GM04503 (cell line): ENCODE results near the gene UQCR11.
"Not testable (repeated sequence)": the region's sequence is repeated elsewhere in the genome, so short reads cannot be mapped to it uniquely, and the experiment has no call there.

Source experiments
- DNase-seq: peaks from one replicate; pipeline ENCODE4 v3.0.0-alpha.2; 2012; ENCODE audit warnings: low read depth

UQCR11 gene

GRCh38 chr19:1605236-1606137, at the start of gene UQCR11:
UQCR11 (minus strand) TSS chr19:1605462; CDS start chr19:1605409, 53 bp downstream.
- peak; percentile 84 for DNase-seq

- no peak for DNase-seq
These were observed 49.0 kb upstream of the UQCR11 start for GRCh38 chr19:1654178-1654792.

DNA sequence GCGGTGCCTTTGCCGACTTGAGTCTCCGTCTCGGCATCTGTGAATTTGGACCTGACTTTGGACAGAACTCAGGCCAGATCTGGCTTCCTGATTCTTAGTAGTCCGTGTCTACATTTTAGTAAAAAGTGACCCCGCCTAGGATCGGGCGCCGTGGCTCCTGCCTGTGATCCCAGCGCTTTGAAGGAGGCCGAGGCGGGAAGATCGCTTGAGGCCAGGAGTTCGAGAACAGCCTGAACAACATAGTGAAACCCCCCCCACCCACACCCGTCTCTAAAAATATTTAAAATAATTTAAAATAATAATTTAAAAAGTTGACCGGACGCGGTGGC, 48.0 kb upstream of the UQCR11 start:
- DNase-seq: no peak

GRCh38 chr19:1652471-1653299, 47.4 kb upstream of the UQCR11 start, which contains the start of gene TCF3:
TCF3 (minus strand) TSS chr19:1652615; CDS start chr19:1650248, 2,367 bp downstream.
- peak; percentile 93 for DNase-seq

- DNase-seq: no peak
These were observed 46.5 kb upstream of the UQCR11 start for GRCh38 chr19:1651568-1652291.

DNA sequence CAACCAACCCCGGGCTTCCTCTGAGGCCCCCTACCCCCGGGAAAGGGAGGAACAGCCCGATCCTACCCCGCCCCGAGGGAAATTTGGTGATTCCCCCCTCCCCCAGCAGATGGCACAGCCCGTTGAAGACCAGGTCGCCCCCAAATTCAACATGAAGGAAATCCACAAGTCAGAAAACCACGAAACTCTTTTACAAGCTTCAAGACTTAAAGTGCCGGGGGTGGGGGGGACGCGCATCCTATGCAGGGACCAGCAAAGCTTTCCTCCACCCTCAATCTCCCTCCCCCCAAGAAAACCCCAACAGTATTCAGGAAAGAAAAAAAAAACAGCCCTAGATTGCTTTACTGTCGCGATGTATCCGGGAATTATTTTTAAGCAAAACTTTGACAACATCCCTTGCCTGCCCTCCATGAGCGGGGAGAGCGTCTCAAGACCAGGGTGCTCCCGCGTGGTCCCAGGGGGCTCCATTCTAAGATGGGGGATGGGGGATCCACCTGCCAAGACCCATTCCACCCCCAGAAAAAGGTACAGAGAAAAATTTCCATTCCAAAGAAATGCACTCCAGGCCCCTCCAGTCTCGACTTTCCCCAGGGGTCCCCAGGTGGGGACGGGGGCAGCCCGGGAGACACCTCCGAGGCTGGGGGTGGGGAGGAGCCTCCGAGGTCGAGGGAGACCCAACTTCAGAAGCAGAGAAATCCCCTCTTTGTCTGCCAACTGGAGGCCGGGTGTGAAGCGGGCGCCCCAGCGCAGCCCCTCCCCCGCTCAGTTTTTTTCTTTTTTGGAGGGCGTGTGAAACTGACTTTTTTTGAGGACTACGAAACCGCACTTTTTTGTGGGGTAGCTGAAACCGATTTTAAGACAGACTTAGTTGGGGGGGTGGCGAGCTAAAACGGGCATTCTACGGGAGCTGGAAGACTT, 45.6 kb upstream of the UQCR11 start:
- no peak for DNase-seq

GRCh38 chr19:1649706-1650649, 44.7 kb upstream of the UQCR11 start:
- no peak for DNase-seq

GRCh38 chr19:1648920-1649541, 43.8 kb upstream of the UQCR11 start:
- DNase-seq: no peak

GRCh38 chr19:1648459-1648849, 43.2 kb upstream of the UQCR11 start:
- DNase-seq: no peak

DNA sequence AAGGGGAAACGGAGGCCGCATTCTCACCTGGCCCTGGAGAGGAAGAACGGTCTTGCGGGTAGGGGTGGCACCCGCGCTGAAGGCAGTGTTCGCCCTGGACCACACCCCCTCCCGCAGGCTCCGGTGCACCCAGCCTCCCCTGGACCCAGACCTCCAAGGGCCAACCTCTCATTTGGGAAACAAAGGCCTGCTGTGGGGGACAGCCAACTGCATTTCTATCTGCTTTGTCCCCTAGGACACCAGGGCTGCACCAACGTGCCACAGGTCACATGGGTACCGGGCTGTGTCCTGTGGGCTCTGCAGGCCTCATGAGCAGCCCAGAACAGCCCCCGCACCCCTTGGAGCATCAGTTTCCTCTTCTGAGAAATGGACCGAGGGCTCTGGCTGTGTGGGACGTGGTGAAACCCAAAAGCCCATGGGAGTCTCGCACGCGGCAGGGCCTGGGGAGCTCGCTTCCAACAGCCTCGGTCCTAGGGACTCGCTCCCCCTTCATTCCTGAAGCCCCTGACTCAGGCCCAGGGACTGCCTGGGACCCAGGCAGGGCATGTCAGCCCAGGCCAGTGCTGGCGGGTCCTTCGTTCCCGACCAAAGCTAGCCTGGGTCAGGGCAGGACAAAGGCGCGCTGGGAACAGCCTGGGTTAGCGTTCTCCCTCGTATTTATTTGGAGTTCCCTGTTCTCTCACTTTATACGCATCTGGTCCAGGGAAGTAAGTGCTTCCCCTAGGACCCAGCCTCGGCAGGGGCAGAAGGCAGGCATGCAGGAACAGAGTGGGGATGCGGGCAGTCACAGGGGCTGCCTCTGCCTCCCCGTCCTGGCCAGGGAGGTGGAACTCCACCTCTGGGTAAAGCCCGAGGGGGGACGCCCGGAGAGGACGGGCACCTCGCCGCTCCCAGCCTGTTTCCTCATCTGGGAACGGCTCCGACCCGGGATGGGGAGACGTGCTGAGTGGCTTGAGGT, 42.5 kb upstream of the UQCR11 start:
- DNase-seq: no peak

GRCh38 chr19:1646659-1647453, 41.6 kb upstream of the UQCR11 start:
- no peak for DNase-seq

- no peak for DNase-seq
These were observed 40.9 kb upstream of the UQCR11 start for GRCh38 chr19:1646149-1646548.

GRCh38 chr19:1645299-1645698, 40.0 kb upstream of the UQCR11 start:
- no peak for DNase-seq

- no peak for DNase-seq
These were observed 38.8 kb upstream of the UQCR11 start for GRCh38 chr19:1644070-1644469.

GRCh38 chr19:1640893-1641448, 35.7 kb upstream of the UQCR11 start:
- not testable (repeated sequence) for DNase-seq

DNA sequence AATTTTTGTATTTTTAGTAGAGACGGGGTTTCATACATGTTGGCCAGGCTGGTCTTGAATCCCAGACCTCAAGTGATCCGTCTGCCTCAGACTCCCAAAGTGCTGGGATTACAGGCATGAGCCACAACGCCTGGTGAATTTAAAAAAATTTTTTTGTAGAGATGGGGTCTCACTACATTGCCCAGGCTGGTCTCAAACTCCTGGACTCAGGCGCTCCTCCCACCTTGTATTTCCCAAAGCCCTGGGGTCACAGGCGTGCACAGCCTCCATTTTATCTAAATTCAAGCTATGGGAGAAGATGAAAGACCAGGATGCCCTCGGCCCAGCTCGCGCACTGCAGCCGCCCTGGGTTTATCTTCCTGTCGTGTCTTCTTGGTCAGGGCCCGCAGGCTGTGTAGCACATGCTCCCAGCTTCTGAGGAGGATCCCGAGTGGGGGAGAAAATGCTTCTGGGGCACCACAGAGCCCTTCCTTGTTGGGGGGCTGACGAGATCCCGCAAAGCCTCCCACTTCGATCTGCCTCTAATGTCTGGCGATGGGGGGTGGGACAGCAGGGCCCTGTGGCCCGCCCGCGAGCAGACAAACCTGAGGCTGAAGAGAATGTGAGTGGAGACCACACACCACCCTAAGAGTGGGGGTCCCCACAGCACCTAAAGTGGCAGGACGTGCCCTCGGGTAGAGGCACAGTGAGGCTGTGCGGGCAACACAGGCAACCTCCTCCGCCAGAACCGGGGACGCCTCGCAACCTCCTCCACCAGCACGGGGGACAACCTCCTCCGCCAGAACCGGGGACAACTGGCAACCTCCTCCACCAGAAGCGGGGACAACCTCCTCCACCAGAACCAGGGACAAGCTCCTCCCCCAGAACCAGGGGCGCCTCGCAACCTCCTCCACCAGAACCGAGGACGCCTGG, 31.3 kb upstream of the UQCR11 start:
- no peak for DNase-seq
